Endothelial cell (in vitro differentiated cells): ENCODE measurements around the gene NCAM1. TPM values are rescaled to one million over a fixed set of nuclear protein-coding genes. Genes with fewer than 3 reads are reported as not detected.

Experiments
- DNase-seq: peaks from one replicate; pipeline ENCODE4 v3.0.0; 2021; ENCODE audit warnings: low spot score
- H3K27ac Mint-ChIP-seq: one replicate; pipeline ENCODE4 v1.8.0; 2021; ENCODE audit warnings: mixed read lengths, inconsistent platforms; ENCODE audit not compliant: unreplicated experiment
- H3K27me3 Mint-ChIP-seq: one replicate; pipeline ENCODE4 v1.8.0; 2021; ENCODE audit warnings: mild to moderate bottlenecking, moderate library complexity, mixed read lengths, inconsistent platforms; ENCODE audit not compliant: unreplicated experiment
- H3K36me3 Mint-ChIP-seq: one replicate; pipeline ENCODE4 v1.8.0; 2021; ENCODE audit warnings: mild to moderate bottlenecking, low read depth, mixed read lengths, inconsistent platforms; ENCODE audit not compliant: unreplicated experiment
- H3K4me1 Mint-ChIP-seq: one replicate; pipeline ENCODE4 v1.8.0; 2021; ENCODE audit warnings: mild to moderate bottlenecking, mixed read lengths, inconsistent platforms; ENCODE audit not compliant: unreplicated experiment
- H3K4me3 Mint-ChIP-seq: one replicate; pipeline ENCODE4 v1.8.0; 2021; ENCODE audit warnings: mild to moderate bottlenecking, mixed read lengths, inconsistent platforms; ENCODE audit not compliant: unreplicated experiment
- H3K9me3 Mint-ChIP-seq: one replicate; pipeline ENCODE4 v1.8.0; 2021; ENCODE audit warnings: mixed read lengths, inconsistent platforms; ENCODE audit not compliant: unreplicated experiment
- CTCF ChIP-seq: fragments of 200-600 bp; sonication (generic); IDR thresholded peaks from one replicate; pipeline ENCODE4 v1.5.0; 2021; ENCODE audit warnings: antibody characterized with exemption; ENCODE audit not compliant: unreplicated experiment
- total RNA-seq: library from RNA; stranded (reverse); fragmentation: NEBNext Ultra II Directional; extraction: Animal tissue kit (Norgen Biotek cat#: 25700); gene quantifications from one replicate; pipeline ENCODE4 v1.2.1, GENCODE V29; 2021; ENCODE audit not compliant: unreplicated experiment

Gene NCAM1
- total RNA-seq, 1 donor from 2014 or later: 21.9 TPM

DNA sequence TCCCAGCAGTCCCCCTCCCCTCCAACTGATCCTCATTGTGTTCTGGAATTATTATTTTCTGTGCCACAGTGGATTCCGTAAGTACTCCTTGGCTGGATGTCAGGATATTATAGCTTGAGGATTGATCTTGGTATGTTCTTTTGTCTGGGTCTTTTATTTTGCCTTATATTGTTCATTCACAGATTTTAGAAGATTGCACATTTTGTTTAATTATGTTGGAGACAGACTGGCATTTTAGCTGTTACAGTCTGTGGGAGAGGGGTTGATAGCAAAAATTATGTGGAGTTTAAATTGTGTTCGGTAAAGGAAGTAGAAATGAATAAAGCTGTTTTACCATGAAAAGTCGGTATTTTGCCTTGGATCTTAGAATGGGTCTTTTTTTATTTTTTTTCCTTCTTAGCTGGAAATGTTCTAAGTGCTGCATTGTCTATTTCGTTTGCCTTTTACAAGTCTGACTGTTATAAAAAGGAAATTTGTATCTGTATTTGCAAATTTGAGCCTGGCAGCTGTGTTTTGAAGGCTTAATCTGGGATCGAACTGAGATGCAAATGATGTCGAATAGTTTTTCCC lies 211.2 kb downstream of the NCAM1 start:
- Mint-ChIP-seq H3K4me3 (no peak overlapping the region), H3K4me1 (no peaks in the 10 kb centered on the region), H3K36me3 (no peaks in the 10 kb centered on the region), H3K27ac (no peak overlapping the region), H3K9me3 (no peaks in the 10 kb centered on the region), H3K27me3 (no peaks in the 10 kb centered on the region)
- no peak for TF ChIP-seq CTCF
- no peak for DNase-seq

- H3K4me3 Mint-ChIP-seq: no peak overlapping the region
These were observed 211.9 kb downstream of the NCAM1 start for GRCh38 chr11:113173126-113173525.

DNA sequence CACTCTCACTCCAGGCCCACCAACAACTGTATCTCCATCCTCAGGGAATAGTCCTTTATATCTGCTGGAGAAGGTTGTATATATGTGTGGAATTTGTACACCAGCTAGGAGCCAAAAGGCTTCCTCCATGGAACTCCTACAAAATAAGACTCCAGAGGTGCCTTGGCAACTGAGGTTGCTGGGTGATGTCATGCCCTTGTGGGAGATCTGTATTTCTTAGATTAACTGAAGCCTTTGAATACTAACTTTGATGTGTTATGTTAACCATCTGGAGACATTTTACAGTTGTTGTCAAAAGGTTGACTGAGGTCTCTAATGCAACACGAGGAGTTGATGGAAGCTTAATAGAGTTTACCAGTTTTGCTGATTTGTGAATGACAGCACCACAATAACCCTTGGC lies 213.7 kb downstream of the NCAM1 start:
- H3K4me1 Mint-ChIP-seq: no peaks in the 10 kb centered on the region
- H3K27me3 Mint-ChIP-seq: peaks cover 1% of the 10 kb centered on the region
- DNase-seq: no peak
- no peaks in the 10 kb centered on the region for H3K36me3 Mint-ChIP-seq
- H3K4me3 Mint-ChIP-seq: no peak overlapping the region
- no peak overlapping the region for H3K27ac Mint-ChIP-seq
- TF ChIP-seq CTCF: no peak
- H3K9me3 Mint-ChIP-seq: no peaks in the 10 kb centered on the region

More at GRCh38 chr11:113173126-113173525, 211.9 kb downstream of the NCAM1 start:
- no peak for DNase-seq
- no peak for TF ChIP-seq CTCF
- Mint-ChIP-seq H3K27me3 (peaks cover 1% of the 10 kb centered on the region), H3K27ac (no peak overlapping the region), H3K9me3 (no peaks in the 10 kb centered on the region), H3K4me1 (no peaks in the 10 kb centered on the region), H3K36me3 (no peaks in the 10 kb centered on the region)

GRCh38 chr11:113176599-113177360 lies 215.6 kb downstream of the NCAM1 start:
- H3K4me3 Mint-ChIP-seq: no peak overlapping the region
- H3K27ac Mint-ChIP-seq: no peak overlapping the region
- no peaks in the 10 kb centered on the region for H3K9me3 Mint-ChIP-seq
- DNase-seq: no peak
- H3K36me3 Mint-ChIP-seq: no peaks in the 10 kb centered on the region
- H3K4me1 Mint-ChIP-seq: no peaks in the 10 kb centered on the region
- no peak for TF ChIP-seq CTCF
- H3K27me3 Mint-ChIP-seq: peaks cover 1% of the 10 kb centered on the region

- no peak overlapping the region for H3K27ac Mint-ChIP-seq
- DNase-seq: no peak
These were observed 216.5 kb downstream of the NCAM1 start for GRCh38 chr11:113177671-113178070.

More at GRCh38 chr11:113177671-113178070, 216.5 kb downstream of the NCAM1 start:
- Mint-ChIP-seq H3K36me3 (no peaks in the 10 kb centered on the region), H3K27me3 (peaks cover 4% of the 10 kb centered on the region), H3K4me3 (no peak overlapping the region), H3K4me1 (no peaks in the 10 kb centered on the region), H3K9me3 (no peaks in the 10 kb centered on the region)
- no peak for TF ChIP-seq CTCF
